Hepatocyte (in vitro differentiated cells): ENCODE measurements around the gene TNFAIP1. TPM values are rescaled to one million over a fixed set of nuclear protein-coding genes. Genes with fewer than 3 reads are reported as not detected.
"Not testable (repeated sequence)": the region's sequence is repeated elsewhere in the genome, so short reads cannot be mapped to it uniquely, and the experiment has no call there.

ENCODE experiments used
- DNase-seq: peaks from one replicate; pipeline ENCODE4 v3.0.0-alpha.2; 2016; ENCODE audit warnings: low spot score
- H2AFZ ChIP-seq: fragments of 200-600 bp; sonication (generic); 2 replicates; pipeline ENCODE4 v1.6.0; 2016; ENCODE audit warnings: antibody characterized with exemption, mild to moderate bottlenecking
- H3K27ac ChIP-seq: fragments of 200-600 bp; sonication (generic); 2 replicates; pipeline ENCODE4 v1.5.1; 2016; ENCODE audit warnings: mild to moderate bottlenecking
- H3K27me3 ChIP-seq: fragments of 200-600 bp; sonication (generic); 2 replicates; pipeline ENCODE4 v1.6.1; 2016
- H3K36me3 ChIP-seq: fragments of 200-600 bp; sonication (generic); replicated peaks from 2 replicates; pipeline ENCODE4 v1.5.1; 2016; ENCODE audit warnings: low read depth; ENCODE audit not compliant: insufficient read depth
- H3K4me1 ChIP-seq: fragments of 200-600 bp; sonication (generic); 2 replicates; pipeline ENCODE4 v1.5.1; 2016; ENCODE audit warnings: mild to moderate bottlenecking, moderate library complexity; ENCODE audit not compliant: insufficient read depth
- H3K4me2 ChIP-seq: fragments of 200-600 bp; sonication (generic); 2 replicates; pipeline ENCODE4 v1.6.0; 2016
- H3K4me3 ChIP-seq: fragments of 200-600 bp; sonication (generic); 2 replicates; pipeline ENCODE4 v1.5.1; 2016; ENCODE audit warnings: mild to moderate bottlenecking
- H3K79me2 ChIP-seq: fragments of 200-600 bp; sonication (generic); 2 replicates; pipeline ENCODE4 v1.6.0; 2017; ENCODE audit warnings: mild to moderate bottlenecking
- H3K9me2 ChIP-seq: fragments of 200-600 bp; sonication (generic); replicated peaks from 2 replicates; pipeline ENCODE4 v1.6.0; 2017; ENCODE audit warnings: mild to moderate bottlenecking; ENCODE audit not compliant: insufficient read depth
- H3K9me3 ChIP-seq: fragments of 200-600 bp; sonication (generic); 2 replicates; pipeline ENCODE4 v1.5.1; 2016; ENCODE audit warnings: low read depth, mild to moderate bottlenecking
- H4K20me1 ChIP-seq: fragments of 200-600 bp; sonication (generic); 2 replicates; pipeline ENCODE4 v1.6.0; 2016; ENCODE audit warnings: mild to moderate bottlenecking; ENCODE audit not compliant: insufficient read depth, poor library complexity, severe bottlenecking
- CTCF ChIP-seq: fragments of 200-600 bp; sonication (generic); IDR thresholded peaks from 2 replicates; pipeline ENCODE4 v1.5.1; 2016; ENCODE audit warnings: antibody characterized with exemption, mild to moderate bottlenecking; ENCODE audit not compliant: poor library complexity
- EZH2 ChIP-seq: fragments of 200-600 bp; sonication (generic); IDR thresholded peaks from 2 replicates; pipeline ENCODE4 v1.6.1; 2016; ENCODE audit warnings: antibody characterized with exemption, mild to moderate bottlenecking, borderline replicate concordance
- EZH2phosphoT487 ChIP-seq: fragments of 200-600 bp; sonication (generic); IDR thresholded peaks from one replicate; pipeline ENCODE4 v1.6.1; 2018; ENCODE audit warnings: antibody characterized with exemption, mild to moderate bottlenecking, low read depth, moderate library complexity; ENCODE audit not compliant: unreplicated experiment, severe bottlenecking
- WGBS: methylation state at CpG from one replicate; pipeline ENCODE4 v1.1.6; 2016; ENCODE audit warnings: low lambda C conversion rate; ENCODE audit errors: missing lambda C conversion rate; 5-methylcytosine and 5-hydroxymethylcytosine counted together
- polyA plus RNA-seq: library from polyadenylated mRNA; unstranded; fragments of >200 nt; fragmentation: Nextera tagmentation; extraction: Ambion mirVana; gene quantifications from 2 replicates; pipeline ENCODE4 v1.2.1, GENCODE V29; 2016
- total RNA-seq: library from RNA; depleted of rRNA; stranded (reverse); fragments of >200 nt; gene quantifications from 2 replicates; pipeline ENCODE4 v1.2.3, GENCODE V29; 2014

The TNFAIP1 gene
- total and polyA plus RNA-seq, 2 experiments from 2014 or later = 37.6 to 39.0 TPM

- WGBS = 17% methylated on average over 18 of the region's 18 CpGs
- peaks cover 20% of the 10 kb centered on the region for H3K4me1 ChIP-seq
- DNase-seq = no peak
- peak overlapping the region; percentile 60 for H3K4me3 ChIP-seq
- H3K27ac ChIP-seq = peak overlapping the region; percentile 85
- H4K20me1 ChIP-seq = peaks cover 8% of the 10 kb centered on the region
- H3K27me3 ChIP-seq = no peaks in the 10 kb centered on the region
- H2AFZ ChIP-seq = peak overlapping the region; percentile 3
- H3K9me3 ChIP-seq = no peaks in the 10 kb centered on the region
- no peaks in the 10 kb centered on the region for H3K36me3 ChIP-seq
- H3K4me2 ChIP-seq = peak overlapping the region; percentile 96
- H3K9me2 ChIP-seq = no peaks in the 10 kb centered on the region
- no peak for TF ChIP-seq EZH2phosphoT487
- no peak for TF ChIP-seq CTCF
- TF ChIP-seq EZH2 = no peak
- H3K79me2 ChIP-seq = peaks cover 63% of the 10 kb centered on the region
These were observed 828 bp upstream of the TNFAIP1 start for GRCh38 chr17:28334666-28335200.

GRCh38 chr17:28335959-28336871 is 654 bp downstream of the TNFAIP1 start:
- peak; percentile 92 for DNase-seq
- H2AFZ ChIP-seq = peak overlapping the region; percentile 10

GRCh38 chr17:28338056-28338768 is 2.7 kb downstream of the TNFAIP1 start:
- 76% methylated on average over 5 of the region's 5 CpGs for WGBS
- H3K27me3 ChIP-seq = no peaks in the 10 kb centered on the region
- H3K79me2 ChIP-seq = peaks cover 52% of the 10 kb centered on the region
- H3K4me2 ChIP-seq = peak overlapping the region; percentile 4
- H3K9me3 ChIP-seq = no peaks in the 10 kb centered on the region
- H3K27ac ChIP-seq = no peak overlapping the region
- H3K4me3 ChIP-seq = no peak overlapping the region
- no peak overlapping the region for H2AFZ ChIP-seq
- DNase-seq = no peak
- peaks cover 8% of the 10 kb centered on the region for H4K20me1 ChIP-seq
- H3K9me2 ChIP-seq = no peaks in the 10 kb centered on the region
- peaks cover 20% of the 10 kb centered on the region for H3K4me1 ChIP-seq
- no peaks in the 10 kb centered on the region for H3K36me3 ChIP-seq
- no peak for TF ChIP-seq EZH2phosphoT487
- no peak for TF ChIP-seq EZH2
- no peak for TF ChIP-seq CTCF

More at GRCh38 chr17:28335959-28336871, 654 bp downstream of the TNFAIP1 start:
- peak overlapping the region; percentile 75 for H3K4me2 ChIP-seq
- 6% methylated on average over 29 of the region's 29 CpGs for WGBS
- peaks cover 8% of the 10 kb centered on the region for H4K20me1 ChIP-seq
- no peaks in the 10 kb centered on the region for H3K9me3 ChIP-seq
- TF ChIP-seq CTCF = no peak
- TF ChIP-seq EZH2phosphoT487 = no peak
- H3K27me3 ChIP-seq = no peaks in the 10 kb centered on the region
- no peaks in the 10 kb centered on the region for H3K36me3 ChIP-seq
- peak overlapping the region; percentile 93 for H3K27ac ChIP-seq
- H3K79me2 ChIP-seq = peaks cover 67% of the 10 kb centered on the region
- peak overlapping the region; percentile 32 for H3K4me3 ChIP-seq
- no peaks in the 10 kb centered on the region for H3K9me2 ChIP-seq
- peaks cover 20% of the 10 kb centered on the region for H3K4me1 ChIP-seq

GRCh38 chr17:28338769-28339212 is 3.2 kb downstream of the TNFAIP1 start:
- H3K4me3 ChIP-seq, H3K27me3 ChIP-seq, DNase-seq, H3K9me2 ChIP-seq, H2AFZ ChIP-seq, H3K27ac ChIP-seq, H3K36me3 ChIP-seq, H3K9me3 ChIP-seq, H4K20me1 ChIP-seq, H3K4me2 ChIP-seq: not testable (repeated sequence)
- Histone ChIP-seq H3K4me1 (peaks cover 16% of the 10 kb centered on the region), H3K79me2 (peaks cover 46% of the 10 kb centered on the region)
- WGBS = 85% methylated on average over 8 of the region's 8 CpGs
